Measurements from ENCODE around the gene MAST3.

GRCh38 chr19:18097993-18098890 is 664 bp downstream of the MAST3 start:
- TF ChIP-seq CTCF (IDR thresholded peaks at IDR 0.05) (no peak), EP300 (IDR thresholded peaks at IDR 0.05) (no peak), POLR2AphosphoS5 (IDR thresholded peaks at IDR 0.05) (no peak)
